ENCODE results near the gene RACK1.

The RACK1 gene

DNA sequence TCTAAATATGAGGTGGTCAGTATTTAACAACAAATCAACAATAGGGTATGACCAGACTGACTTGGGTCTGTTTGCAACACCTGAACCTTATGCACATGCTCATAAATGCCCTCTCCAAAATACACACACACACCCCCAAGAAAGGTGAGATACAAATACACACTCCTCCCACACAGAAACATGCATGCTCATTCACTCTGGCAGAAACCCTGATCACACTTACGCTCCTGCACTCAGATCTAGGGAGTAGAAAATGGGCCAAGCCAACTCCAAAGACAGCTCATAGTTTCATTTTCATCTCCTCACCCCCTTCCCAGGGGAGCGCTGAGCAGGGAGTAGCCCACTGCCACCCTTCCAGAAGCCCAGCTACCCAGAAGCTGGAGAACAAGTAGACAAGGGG is 50.0 kb downstream of the RACK1 start:
- DNase-seq = no peak

DNA sequence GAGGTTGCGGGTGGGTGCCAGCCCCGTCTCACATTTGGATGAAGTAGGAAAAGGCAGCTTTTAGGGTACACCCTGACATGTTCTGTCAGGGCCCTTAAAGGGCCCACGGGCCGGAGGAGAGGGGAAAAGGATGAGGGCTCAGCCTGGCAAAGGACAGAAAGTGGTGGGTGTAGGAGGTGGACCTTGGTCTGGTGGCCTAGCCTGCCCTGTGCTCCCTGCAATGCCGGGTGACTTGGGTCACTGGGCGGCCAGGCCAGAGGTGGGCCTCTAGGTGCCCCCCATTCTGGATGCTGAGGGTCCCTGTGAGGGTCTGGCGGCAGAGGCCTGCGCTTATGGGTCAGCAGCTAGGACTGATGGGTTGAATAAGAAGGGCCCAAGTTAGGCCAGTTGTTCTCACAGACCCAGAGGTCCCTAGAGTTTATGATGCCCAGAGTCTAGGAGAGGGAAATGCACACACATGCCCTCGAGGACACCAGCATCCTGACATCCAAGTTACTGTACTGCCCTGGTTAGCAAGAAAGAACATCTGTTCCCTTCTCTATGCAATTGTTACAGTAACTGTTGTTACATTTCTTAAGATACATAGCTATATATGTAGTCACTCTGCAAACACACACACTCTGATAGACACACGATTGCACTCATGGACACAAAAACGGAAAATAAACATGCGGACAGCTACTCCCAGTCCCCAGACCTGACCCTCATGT is 51.2 kb downstream of the RACK1 start:
- DNase-seq = no peak

DNA sequence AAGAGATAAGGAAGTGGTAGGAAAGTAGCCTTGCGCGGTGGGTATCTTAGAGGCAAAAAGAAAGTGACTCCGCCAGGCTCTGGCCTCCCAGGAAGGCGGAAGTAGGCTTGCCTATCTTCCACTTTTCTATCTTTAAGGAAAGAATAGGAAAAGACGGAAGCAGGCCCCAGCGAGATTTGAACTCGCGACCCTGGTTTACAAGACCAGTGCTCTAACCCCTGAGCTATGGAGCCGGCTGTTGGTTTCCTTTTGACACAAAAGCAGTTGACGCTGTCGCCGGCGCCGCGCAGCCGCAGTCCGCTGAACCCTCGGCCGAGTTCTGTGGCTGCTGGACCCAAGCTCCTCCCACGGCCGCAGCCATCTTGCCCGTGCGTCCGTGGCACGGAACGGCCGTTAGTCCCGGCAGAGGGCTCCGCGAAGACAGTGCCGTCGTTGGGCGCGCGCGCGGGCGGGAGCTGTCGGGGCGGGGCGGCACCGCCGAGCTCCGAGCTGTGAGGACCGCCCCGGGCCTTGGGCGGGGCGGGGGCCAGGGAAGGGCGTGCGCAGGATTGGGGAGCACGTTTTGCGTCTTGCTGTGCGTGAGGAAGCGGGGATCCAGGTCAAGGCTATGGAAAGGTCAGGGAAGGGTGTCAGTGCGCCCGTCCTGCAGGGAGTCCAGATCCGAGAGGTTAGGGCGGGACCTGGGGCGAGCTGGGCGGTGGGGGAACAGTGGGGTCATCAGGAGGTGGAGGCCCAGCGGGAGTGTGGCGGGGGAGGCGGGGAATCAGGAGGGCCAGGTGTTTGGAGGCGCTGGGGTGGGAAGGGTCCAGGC is 52.0 kb downstream of the RACK1 start:
- no peak for DNase-seq

DNA sequence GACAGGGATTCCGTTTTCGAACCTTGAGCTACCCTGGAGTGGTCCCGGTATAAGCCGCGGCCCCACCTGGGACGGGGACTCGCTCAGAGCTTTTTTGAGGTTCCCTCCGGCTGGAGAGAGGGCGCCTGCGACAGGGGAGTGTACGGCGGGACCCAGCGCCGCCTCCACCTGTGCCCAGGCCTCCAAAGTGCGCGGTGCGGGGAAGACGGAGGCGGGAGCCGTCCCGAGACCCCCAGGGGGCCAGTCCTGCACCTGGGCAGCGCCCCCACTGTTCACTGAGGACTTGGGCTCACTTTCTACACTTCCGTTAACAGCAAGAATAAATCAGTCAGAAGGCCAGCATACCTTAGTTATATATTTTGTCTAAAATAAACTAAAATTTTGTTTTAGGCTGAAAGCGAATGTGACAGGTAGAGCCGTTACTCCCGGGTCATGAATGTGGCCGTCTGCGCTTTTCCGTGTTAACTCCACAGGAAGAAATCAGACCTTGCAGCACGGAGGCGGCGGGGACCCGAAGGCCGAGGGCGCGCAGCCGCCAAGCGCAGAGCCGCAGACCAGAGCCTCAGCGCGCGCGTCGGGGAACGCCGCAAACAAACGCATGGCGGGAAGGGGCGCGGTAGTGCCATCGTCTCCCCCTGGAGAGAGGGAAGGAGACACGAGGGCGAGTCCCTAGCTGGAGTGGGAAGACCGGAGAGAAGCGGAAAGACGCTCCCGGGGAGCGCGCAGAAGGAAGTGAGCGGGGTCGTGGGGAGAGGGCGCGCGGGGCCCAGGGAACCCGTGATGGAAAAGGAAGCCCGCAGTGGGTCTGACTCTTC is 52.8 kb downstream of the RACK1 start:
- no peak for DNase-seq

DNA sequence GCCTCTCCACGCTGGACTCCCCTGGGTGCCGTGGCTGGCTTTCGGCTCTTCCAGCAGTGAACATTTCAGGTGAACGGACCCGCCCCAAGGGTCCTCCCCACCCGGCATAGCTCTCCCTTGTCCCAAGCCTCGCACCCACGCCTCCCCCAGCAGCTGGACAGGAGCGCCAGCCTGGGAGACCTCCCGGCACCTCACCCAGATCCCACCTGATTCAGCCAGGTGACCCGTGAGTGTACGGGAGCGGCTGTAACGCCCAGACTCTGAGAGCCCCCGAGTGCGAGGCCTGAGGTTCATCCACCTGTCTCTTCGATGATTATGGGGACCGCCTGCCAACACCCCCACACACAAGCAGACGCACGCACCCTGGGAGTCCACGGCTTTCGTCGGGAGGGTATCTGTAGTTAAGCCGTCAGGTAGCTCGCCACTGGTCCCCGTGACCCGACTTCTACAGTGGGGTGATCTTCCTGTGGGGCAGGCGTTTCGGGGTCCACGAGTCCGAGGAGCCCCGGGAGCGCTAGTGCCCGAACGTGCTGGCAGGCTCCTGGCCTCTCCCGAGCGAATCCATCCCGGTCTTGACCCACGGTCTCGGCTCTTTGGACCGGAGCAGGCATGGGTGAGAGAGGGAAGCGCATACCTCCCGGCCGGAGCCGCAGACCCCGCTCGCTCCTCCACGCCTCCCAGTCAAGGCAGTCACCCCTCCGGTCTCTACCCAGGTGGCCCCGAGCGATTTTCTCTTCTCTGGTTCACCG is 53.6 kb downstream of the RACK1 start:
- no peak for DNase-seq

- no peak for DNase-seq
Observed at GRCh38 chr5:181189363-181189961, 54.2 kb downstream of the RACK1 start.

GRCh38 chr5:181188700-181189362 is 54.9 kb downstream of the RACK1 start:
- no peak for DNase-seq

GRCh38 chr5:181187500-181188213 is 56.0 kb downstream of the RACK1 start:
- DNase-seq = no peak

DNA sequence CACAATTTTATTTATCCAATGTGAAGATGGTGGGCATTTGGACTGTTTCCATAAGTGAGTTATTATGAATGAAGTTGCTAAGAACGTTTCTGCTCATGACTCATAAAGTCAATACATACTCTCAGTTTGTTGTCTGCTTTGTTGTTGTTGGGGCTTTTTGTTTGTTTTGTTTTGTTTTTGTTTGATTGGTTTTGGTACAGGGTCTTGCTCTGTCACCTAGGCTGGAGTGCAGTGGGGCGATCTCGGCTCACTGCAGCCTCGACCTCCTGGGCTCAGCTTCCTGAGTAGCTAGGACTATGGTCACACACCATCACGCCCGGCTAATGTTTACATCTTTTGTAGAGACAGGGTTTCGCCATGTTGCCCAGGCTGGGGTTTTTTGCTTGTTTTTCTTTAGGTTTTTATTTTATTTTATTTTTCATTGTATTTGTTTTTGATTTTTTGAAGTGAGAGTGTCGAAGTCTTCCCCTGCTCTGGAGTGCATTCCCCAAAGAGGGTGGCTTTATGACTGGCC is 56.7 kb downstream of the RACK1 start:
- no peak for DNase-seq
